Measurements from ENCODE around the gene KCNQ4. TPM values are rescaled to one million over a fixed set of nuclear protein-coding genes. Genes with fewer than 3 reads are reported as not detected.

The KCNQ4 gene
- total and polyA plus RNA-seq, 2 donors (not counting 3 experiments of a cell fraction or from before 2014, with no cell fraction given): 0.06 to 0.07 TPM

DNA sequence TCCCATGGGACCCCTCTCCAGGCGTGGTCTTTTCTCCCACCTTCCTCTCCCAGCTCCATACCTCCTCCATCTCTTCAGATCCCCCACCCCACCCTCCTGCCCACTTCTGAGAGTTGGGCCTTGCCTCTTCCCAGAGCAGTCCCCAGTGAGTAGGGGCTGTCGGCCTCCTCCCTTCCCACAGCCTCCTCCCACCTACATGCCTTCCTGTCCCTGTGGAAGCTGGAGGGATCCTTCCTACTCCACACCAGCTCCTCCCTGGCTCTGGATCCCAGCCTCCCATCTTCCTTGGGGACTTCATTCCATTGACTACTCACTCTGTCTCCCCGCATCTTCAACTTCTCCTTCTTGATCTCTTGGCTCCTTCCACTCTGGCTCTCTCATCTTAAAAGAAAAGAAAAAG lies 24.9 kb downstream of the KCNQ4 start:
- TF ChIP-seq GATA2 (IDR thresholded peaks at IDR 0.05; ENCODE audit: insufficient read depth, insufficient read length, low read depth, low read length) (no peak), POLR2A (IDR thresholded peaks at IDR 0.05; ENCODE audit: low read depth, low read length) (no peak), POLR2AphosphoS5 (IDR thresholded peaks at IDR 0.05; ENCODE audit: insufficient read depth, low read depth, low read length) (no peak), EZH2 (IDR thresholded peaks at IDR 0.05; ENCODE audit: borderline replicate concordance, low read depth, low read length, severe bottlenecking) (no peak), FOS (IDR thresholded peaks at IDR 0.05; ENCODE audit: borderline replicate concordance, insufficient read depth, low read length) (no peak), CTCF (IDR thresholded peaks at IDR 0.05; ENCODE audit: extremely low read depth in 1 of 2, insufficient read depth in 1 of 2, low read depth in 1 of 2, low read length in 2 of 2) (no peak), MYC (IDR thresholded peaks at IDR 0.05; ENCODE audit: low read depth, low read length) (no peak), JUN (IDR thresholded peaks at IDR 0.05; ENCODE audit: borderline replicate concordance, insufficient read depth, insufficient read length, low read depth) (no peak)
- TF ChIP-seq, protein P1, sequence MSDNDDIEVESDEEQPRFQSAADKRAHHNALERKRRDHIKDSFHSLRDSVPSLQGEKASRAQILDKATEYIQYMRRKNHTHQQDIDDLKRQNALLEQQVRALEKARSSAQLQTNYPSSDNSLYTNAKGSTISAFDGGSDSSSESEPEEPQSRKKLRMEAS (IDR thresholded peaks at IDR 0.05; ENCODE audit: insufficient read depth, insufficient read length): no peak
- Histone ChIP-seq H3K9me1 (replicated peaks; ENCODE audit: control insufficient read depth, extremely low read depth, insufficient read depth, low read length) (no peaks in the 10 kb centered on the region), H3K4me2 (ENCODE audit: insufficient read depth, low read length) (no peak overlapping the region), H3K9ac (replicated peaks; ENCODE audit: extremely low read depth, insufficient read depth, low read length) (no peak overlapping the region), H3K79me2 (ENCODE audit: control insufficient read depth, insufficient read depth, low read length) (no peaks in the 10 kb centered on the region), H4K20me1 (replicated peaks; ENCODE audit: control insufficient read depth, extremely low read depth, insufficient read depth, low read length) (no peaks in the 10 kb centered on the region), H3K27me3 (ENCODE audit: control insufficient read depth in 2 of 2, insufficient read depth in 2 of 2, low read length in 2 of 2) (peaks cover 0 to 4% of the 10 kb centered on the region in 2 experiments), H3K4me1 (ENCODE audit: control insufficient read depth, extremely low read depth, insufficient read depth, low read length) (no peaks in the 10 kb centered on the region), H2AFZ (ENCODE audit: low read depth, low read length) (no peak overlapping the region), H3K9me3 (replicated peaks; ENCODE audit: control insufficient read depth, insufficient read depth, low read length) (no peaks in the 10 kb centered on the region), H3K4me3 (replicated peaks in 1 of 3; ENCODE audit: insufficient read depth in 1 of 3, low read depth in 1 of 3, low read length in 3 of 3) (no peak overlapping the region), H3K36me3 (ENCODE audit: control insufficient read depth in 2 of 2, extremely low read depth in 1 of 2, insufficient read depth in 2 of 2, low read length in 2 of 2) (no peaks in the 10 kb centered on the region), H3K27ac (ENCODE audit: insufficient read depth, low read depth, low read length) (no peak overlapping the region)
- no peak for FAIRE-seq
- no peak for DNase-seq (ENCODE audit: low read depth, low spot score)
- dilution Hi-C loops (cut with MboI; ENCODE audit: extremely low pct_ligation_motif_present, low sequenced_read_pairs): no loop called here
- POLR2A ChIA-PET: no interaction called here
- CTCF ChIA-PET: interaction anchor here (1.1 to 1.3 kb wide), 3 partner anchors 13 to 34 kb away, joined by 3 to 4 read pairs (median 4); no protein-coding TSS in a partner anchor
- intact Hi-C loops (cut with micrococcal nuclease): no loop called here
- BruUV-seq (replicated peaks): no TSS peak
